ENCODE results near the gene GPBP1. TPM values are rescaled to one million over a fixed set of nuclear protein-coding genes. Genes with fewer than 3 reads are reported as not detected.

The GPBP1 gene
- total RNA-seq, 1 donor, result 56.8 TPM

DNA sequence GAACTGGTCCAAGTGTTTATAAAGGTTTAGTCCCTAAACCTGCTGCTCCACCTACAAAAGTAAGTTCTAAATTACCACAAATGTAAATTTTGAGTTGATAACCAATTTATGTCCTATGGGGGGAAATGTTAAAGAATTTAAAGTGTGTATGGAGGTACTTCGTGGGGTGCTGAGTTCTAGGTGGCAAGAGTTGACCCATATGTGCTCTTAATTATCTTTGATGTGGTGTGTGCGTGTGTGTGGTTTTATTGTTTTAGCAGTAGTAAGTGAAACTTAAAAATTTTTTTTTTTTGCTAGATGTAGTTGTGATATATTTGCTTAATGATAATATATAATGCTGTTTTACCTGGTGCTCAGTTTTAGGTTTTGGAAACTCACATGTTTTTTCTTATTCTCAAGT lies 72.6 kb downstream of the GPBP1 start:
- H3K27me3 ChIP-seq (ENCODE audit: insufficient read depth, low read length), result no peaks in the 10 kb centered on the region
- no peak overlapping the region for H3K4me2 ChIP-seq (ENCODE audit: insufficient read depth, low read length)
- H3K79me2 ChIP-seq (ENCODE audit: insufficient read depth, low read length), result no peaks in the 10 kb centered on the region
- TF ChIP-seq, protein P1, sequence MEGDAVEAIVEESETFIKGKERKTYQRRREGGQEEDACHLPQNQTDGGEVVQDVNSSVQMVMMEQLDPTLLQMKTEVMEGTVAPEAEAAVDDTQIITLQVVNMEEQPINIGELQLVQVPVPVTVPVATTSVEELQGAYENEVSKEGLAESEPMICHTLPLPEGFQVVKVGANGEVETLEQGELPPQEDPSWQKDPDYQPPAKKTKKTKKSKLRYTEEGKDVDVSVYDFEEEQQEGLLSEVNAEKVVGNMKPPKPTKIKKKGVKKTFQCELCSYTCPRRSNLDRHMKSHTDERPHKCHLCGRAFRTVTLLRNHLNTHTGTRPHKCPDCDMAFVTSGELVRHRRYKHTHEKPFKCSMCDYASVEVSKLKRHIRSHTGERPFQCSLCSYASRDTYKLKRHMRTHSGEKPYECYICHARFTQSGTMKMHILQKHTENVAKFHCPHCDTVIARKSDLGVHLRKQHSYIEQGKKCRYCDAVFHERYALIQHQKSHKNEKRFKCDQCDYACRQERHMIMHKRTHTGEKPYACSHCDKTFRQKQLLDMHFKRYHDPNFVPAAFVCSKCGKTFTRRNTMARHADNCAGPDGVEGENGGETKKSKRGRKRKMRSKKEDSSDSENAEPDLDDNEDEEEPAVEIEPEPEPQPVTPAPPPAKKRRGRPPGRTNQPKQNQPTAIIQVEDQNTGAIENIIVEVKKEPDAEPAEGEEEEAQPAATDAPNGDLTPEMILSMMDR (IDR thresholded peaks at IDR 0.05; ENCODE audit: extremely low read depth, low read depth, low read length), result no peak
- H3K4me3 ChIP-seq (ENCODE audit: insufficient read depth, low read length), result no peak overlapping the region
- no peak overlapping the region for H3K27ac ChIP-seq (ENCODE audit: low read depth, low read length)
- peaks cover 2% of the 10 kb centered on the region for H4K20me1 ChIP-seq (ENCODE audit: insufficient read depth, low read length)
- H3K9me3 ChIP-seq (ENCODE audit: low read depth, low read length), result no peaks in the 10 kb centered on the region
- H2AFZ ChIP-seq (ENCODE audit: low read length), result no peak overlapping the region
- peaks cover 32% of the 10 kb centered on the region for H3K36me3 ChIP-seq (ENCODE audit: insufficient read depth, low read length)
- DNase-seq (ENCODE audit: insufficient read length, low spot score, missing footprints), result no peak
- H3K4me1 ChIP-seq (ENCODE audit: insufficient read depth, low read length), result no peaks in the 10 kb centered on the region

DNA sequence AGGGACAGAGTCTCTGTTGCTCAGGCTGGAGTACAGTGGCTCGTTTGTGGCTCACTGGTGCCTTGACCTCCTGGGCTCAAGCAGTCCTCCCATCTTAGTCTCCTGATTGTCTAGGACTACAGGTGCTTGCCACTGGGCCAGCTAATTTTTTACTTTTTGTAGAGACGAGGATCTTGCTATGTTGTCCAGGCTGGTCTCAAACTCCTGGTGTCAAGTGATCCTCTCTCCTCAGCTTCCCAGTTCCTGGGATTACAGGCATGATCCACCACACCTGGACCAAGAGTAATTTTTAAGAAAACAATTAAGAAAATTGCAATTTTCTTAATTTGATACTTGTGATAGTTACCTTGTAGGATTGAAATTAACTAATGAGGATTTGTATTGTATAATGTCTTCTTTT lies 73.9 kb downstream of the GPBP1 start:
- H3K27me3 ChIP-seq (ENCODE audit: insufficient read depth, low read length), result no peaks in the 10 kb centered on the region

DNA sequence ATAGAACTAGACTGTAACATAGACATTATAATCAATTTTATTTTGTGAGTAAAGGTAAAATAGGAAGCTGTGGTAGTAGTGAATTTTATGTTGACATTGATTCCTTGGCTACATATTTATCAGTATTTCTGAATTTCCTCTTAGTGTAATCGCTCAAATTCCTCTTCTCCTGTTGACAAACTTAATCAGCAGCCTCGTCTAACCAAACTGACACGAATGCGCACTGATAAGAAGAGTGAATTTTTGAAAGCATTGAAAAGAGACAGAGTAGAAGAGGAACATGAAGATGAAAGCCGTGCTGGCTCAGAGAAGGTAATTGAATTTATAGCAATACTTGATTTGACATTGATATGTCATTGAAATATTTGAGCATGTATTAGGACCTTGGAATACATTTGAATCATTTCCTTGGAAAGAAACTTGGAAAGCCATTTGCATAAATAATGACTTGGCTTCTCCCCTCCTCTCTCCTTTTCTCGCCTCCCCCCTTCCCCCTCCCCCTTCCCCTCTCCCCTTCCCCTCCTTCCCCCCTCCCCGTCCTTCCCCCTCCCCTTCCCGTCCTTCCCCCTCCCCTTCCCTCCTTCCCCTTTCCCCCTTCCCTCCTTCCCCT lies 75.5 kb downstream of the GPBP1 start:
- peaks cover 38% of the 10 kb centered on the region for H3K36me3 ChIP-seq (ENCODE audit: insufficient read depth, low read length)
- H3K27ac ChIP-seq (ENCODE audit: low read depth, low read length), result no peak overlapping the region
- H3K4me2 ChIP-seq (ENCODE audit: insufficient read depth, low read length), result no peak overlapping the region
- H3K79me2 ChIP-seq (ENCODE audit: insufficient read depth, low read length), result peaks cover 7% of the 10 kb centered on the region
- H3K9me3 ChIP-seq (ENCODE audit: low read depth, low read length), result no peaks in the 10 kb centered on the region
- no peaks in the 10 kb centered on the region for H3K27me3 ChIP-seq (ENCODE audit: insufficient read depth, low read length)
- H3K4me1 ChIP-seq (ENCODE audit: insufficient read depth, low read length), result no peaks in the 10 kb centered on the region
- H3K4me3 ChIP-seq (ENCODE audit: insufficient read depth, low read length), result no peak overlapping the region
- TF ChIP-seq, protein P1 (IDR thresholded peaks at IDR 0.05; ENCODE audit: extremely low read depth, low read depth, low read length), result no peak
- peak; percentile 43 for DNase-seq (ENCODE audit: insufficient read length, low spot score, missing footprints)
- H2AFZ ChIP-seq (ENCODE audit: low read length), result no peak overlapping the region
- peaks cover 7% of the 10 kb centered on the region for H4K20me1 ChIP-seq (ENCODE audit: insufficient read depth, low read length)

More for the DNA sequence above, 73.9 kb downstream of the GPBP1 start:
- Histone ChIP-seq H2AFZ (ENCODE audit: low read length) (no peak overlapping the region), H3K79me2 (ENCODE audit: insufficient read depth, low read length) (peaks cover 3% of the 10 kb centered on the region), H3K27ac (ENCODE audit: low read depth, low read length) (no peak overlapping the region), H3K9me3 (ENCODE audit: low read depth, low read length) (no peaks in the 10 kb centered on the region), H4K20me1 (ENCODE audit: insufficient read depth, low read length) (peaks cover 5% of the 10 kb centered on the region), H3K4me2 (ENCODE audit: insufficient read depth, low read length) (no peak overlapping the region), H3K4me3 (ENCODE audit: insufficient read depth, low read length) (no peak overlapping the region), H3K4me1 (ENCODE audit: insufficient read depth, low read length) (no peaks in the 10 kb centered on the region), H3K36me3 (ENCODE audit: insufficient read depth, low read length) (peaks cover 38% of the 10 kb centered on the region)
- no peak for DNase-seq (ENCODE audit: insufficient read length, low spot score, missing footprints)
- TF ChIP-seq, protein P1 (IDR thresholded peaks at IDR 0.05; ENCODE audit: extremely low read depth, low read depth, low read length), result no peak

DNA sequence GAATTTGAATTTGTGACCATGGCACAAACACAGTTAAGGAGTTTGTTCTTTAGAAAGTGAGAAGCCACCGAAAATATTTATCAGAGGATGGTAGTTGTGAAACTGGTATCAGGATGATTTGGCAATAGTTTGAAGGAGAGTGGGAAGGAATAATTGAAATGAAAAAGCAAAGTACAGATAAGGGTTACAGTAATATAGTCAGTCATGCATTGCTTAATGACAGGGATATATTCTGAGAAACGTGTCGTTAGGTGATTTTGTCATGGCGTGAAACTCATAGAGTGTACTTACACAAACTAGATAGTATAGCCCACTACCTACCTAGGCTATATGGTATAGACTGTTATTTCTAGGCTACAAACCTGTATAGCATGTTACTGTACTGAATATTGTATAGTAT lies 84.2 kb downstream of the GPBP1 start:
- no peaks in the 10 kb centered on the region for H3K9me3 ChIP-seq (ENCODE audit: low read depth, low read length)
- no peak for DNase-seq (ENCODE audit: insufficient read length, low spot score, missing footprints)
- no peak overlapping the region for H2AFZ ChIP-seq (ENCODE audit: low read length)
- H3K36me3 ChIP-seq (ENCODE audit: insufficient read depth, low read length), result peaks cover 21% of the 10 kb centered on the region
- H3K4me1 ChIP-seq (ENCODE audit: insufficient read depth, low read length), result peaks cover 4% of the 10 kb centered on the region
- H3K27ac ChIP-seq (ENCODE audit: low read depth, low read length), result no peak overlapping the region
- H3K4me2 ChIP-seq (ENCODE audit: insufficient read depth, low read length), result no peak overlapping the region
- no peaks in the 10 kb centered on the region for H3K27me3 ChIP-seq (ENCODE audit: insufficient read depth, low read length)
- peaks cover 12% of the 10 kb centered on the region for H4K20me1 ChIP-seq (ENCODE audit: insufficient read depth, low read length)
- TF ChIP-seq, protein P1 (IDR thresholded peaks at IDR 0.05; ENCODE audit: extremely low read depth, low read depth, low read length), result no peak
- peaks cover 5% of the 10 kb centered on the region for H3K79me2 ChIP-seq (ENCODE audit: insufficient read depth, low read length)
- no peak overlapping the region for H3K4me3 ChIP-seq (ENCODE audit: insufficient read depth, low read length)
